HUES64 (cell line): Measurements from ENCODE around the gene HACD2.

Source experiments
- H3K27ac ChIP-seq: 2 replicates; pipeline ENCODE4 v1.7.0; 2013; ENCODE audit warnings: low read depth, low read length, inconsistent platforms
- H3K27me3 ChIP-seq: 2 replicates; pipeline ENCODE4 v1.6.1; 2013; ENCODE audit warnings: mild to moderate bottlenecking, low read length; ENCODE audit not compliant: insufficient read depth
- H3K36me3 ChIP-seq: 2 replicates; pipeline ENCODE4 v1.6.1; 2013; ENCODE audit warnings: mild to moderate bottlenecking, low read length; ENCODE audit not compliant: insufficient read depth
- H3K4me1 ChIP-seq: 2 replicates; pipeline ENCODE4 v1.6.1; 2013; ENCODE audit warnings: mild to moderate bottlenecking, low read length, moderate library complexity; ENCODE audit not compliant: insufficient read depth
- H3K4me3 ChIP-seq: 2 replicates; pipeline ENCODE4 v1.5.1; 2013; ENCODE audit warnings: mild to moderate bottlenecking, low read length, moderate library complexity
- H3K9ac ChIP-seq: 2 replicates; pipeline ENCODE4 v1.6.1; 2013; ENCODE audit warnings: mild to moderate bottlenecking, low read depth, low read length
- H3K9me3 ChIP-seq: 2 replicates; pipeline ENCODE4 v1.6.1; 2013; ENCODE audit warnings: low read depth, low read length; ENCODE audit not compliant: insufficient read depth
- WGBS: fragments of 150-250, 120-280 bp; methylation state at CpG from one replicate; pipeline ENCODE4 v1.1.7; 2013; ENCODE audit warnings: missing lambda C conversion rate; 5-methylcytosine and 5-hydroxymethylcytosine counted together

Gene HACD2

DNA sequence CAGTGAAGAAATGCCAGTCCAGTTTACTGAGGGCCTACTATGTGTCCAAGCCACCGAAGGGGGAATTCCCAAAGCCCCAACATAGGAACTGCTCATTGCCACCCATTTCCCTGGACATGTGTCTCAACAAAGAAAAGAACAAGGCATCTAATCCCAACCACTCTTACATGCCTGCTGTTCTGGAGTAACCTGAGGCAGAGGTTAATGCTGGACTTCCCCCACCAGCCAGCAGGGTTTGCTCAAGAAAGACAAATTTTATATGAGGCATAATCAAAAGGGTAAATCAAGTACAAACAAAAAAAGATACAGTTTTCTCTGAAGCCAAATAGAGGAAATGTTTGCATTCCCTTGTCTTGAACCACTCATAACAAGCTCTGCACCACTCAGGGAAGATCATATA, 140.1 kb downstream of the HACD2 start:
- H3K27me3 ChIP-seq: peaks cover 43% of the 10 kb centered on the region
- 87% methylated on average over 1 of the region's 1 CpG for WGBS

DNA sequence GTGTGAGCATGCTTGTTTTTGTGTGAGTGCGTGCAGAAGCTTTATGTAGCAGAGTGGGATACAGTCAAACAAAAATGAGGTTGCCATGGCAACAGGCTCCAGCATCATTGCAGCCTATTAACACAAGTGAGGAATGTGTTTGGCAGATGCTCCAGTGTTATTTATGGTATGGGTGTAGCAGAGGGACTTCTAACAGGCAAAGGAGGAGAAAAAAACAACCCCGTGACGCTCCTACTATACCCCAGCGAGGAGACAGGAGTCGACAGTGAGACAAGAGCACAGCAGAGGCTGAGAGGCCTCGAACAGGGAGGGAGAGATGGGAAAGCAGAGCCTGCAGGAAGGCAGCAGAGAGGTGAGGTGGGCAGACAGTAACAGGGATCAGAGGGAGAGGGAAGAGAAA, 140.8 kb downstream of the HACD2 start:
- 81% methylated on average over 6 of the region's 6 CpGs for WGBS
- Histone ChIP-seq H3K4me3 (no peak overlapping the region), H3K9ac (no peak overlapping the region), H3K4me1 (no peaks in the 10 kb centered on the region; the same call in 1 of the 2 replicates), H3K9me3 (no peaks in the 10 kb centered on the region), H3K27me3 (peaks cover 38% of the 10 kb centered on the region), H3K27ac (no peak overlapping the region), H3K36me3 (no peaks in the 10 kb centered on the region)

More for the DNA sequence above, 140.1 kb downstream of the HACD2 start:
- no peaks in the 10 kb centered on the region; the same call in 1 of the 2 replicates for H3K4me1 ChIP-seq
- H3K9ac ChIP-seq: no peak overlapping the region
- no peak overlapping the region for H3K27ac ChIP-seq
- H3K4me3 ChIP-seq: no peak overlapping the region
- no peaks in the 10 kb centered on the region for H3K9me3 ChIP-seq
- no peaks in the 10 kb centered on the region for H3K36me3 ChIP-seq

DNA sequence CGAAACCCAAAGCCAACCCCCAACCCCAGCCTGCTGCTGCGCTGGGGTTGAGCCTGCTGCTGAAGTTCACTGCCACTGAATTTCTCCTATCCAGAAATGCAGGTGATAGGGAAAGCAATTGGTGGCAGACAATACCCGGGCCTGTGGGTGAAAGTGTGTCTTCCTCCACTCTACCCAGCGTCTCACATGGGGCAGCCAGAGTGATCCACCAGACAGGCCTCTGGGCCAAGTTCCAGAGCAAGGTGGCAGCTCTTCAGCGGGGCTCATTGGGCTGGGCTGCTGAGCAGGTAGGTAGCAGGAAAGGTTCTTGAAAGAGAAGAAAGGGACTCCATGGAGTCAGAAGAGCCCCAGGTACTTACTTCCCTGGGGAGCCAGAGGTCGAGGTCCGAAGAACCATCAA, 141.9 kb downstream of the HACD2 start:
- Histone ChIP-seq H3K4me3 (no peak overlapping the region), H3K36me3 (no peaks in the 10 kb centered on the region), H3K27me3 (peaks cover 28% of the 10 kb centered on the region), H3K4me1 (no peaks in the 10 kb centered on the region; the same call in 1 of the 2 replicates), H3K9ac (no peak overlapping the region), H3K9me3 (no peaks in the 10 kb centered on the region), H3K27ac (no peak overlapping the region)
- 89% methylated on average over 7 of the region's 7 CpGs for WGBS

DNA sequence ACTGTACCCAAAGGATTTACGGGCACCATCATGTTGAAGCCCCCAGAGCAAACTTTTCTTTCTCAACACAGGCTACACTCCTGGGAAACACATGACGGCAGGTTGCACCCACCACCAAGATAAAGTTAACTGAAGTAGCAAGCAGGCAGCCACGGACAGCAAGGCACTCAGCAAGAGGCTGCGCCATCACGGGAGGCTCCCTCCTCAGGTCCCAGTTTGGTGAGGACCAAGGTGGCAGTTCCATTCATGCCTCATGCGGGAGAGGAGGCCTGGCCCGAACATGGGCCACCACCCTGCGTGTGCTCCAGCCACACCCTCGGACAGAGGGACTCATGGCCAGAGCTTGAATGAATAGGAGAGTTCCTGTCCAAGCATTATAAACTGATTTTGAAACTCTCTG, 142.7 kb downstream of the HACD2 start:
- no peaks in the 10 kb centered on the region; the same call in 1 of the 2 replicates for H3K4me1 ChIP-seq
- H3K9me3 ChIP-seq: no peaks in the 10 kb centered on the region
- no peak overlapping the region for H3K4me3 ChIP-seq
- H3K9ac ChIP-seq: no peak overlapping the region
- WGBS: 92% methylated on average over 9 of the region's 9 CpGs
- H3K36me3 ChIP-seq: no peaks in the 10 kb centered on the region
- H3K27ac ChIP-seq: no peak overlapping the region
- H3K27me3 ChIP-seq: peaks cover 20% of the 10 kb centered on the region
